PFSK-1 (cell line): Measurements from ENCODE around the gene GIMAP2.

Experiments
- FOXP2 ChIP-seq: optimal IDR thresholded peaks from 2 replicates; pipeline ENCODE3; 2011; ENCODE audit warnings: borderline replicate concordance, control low read depth, inconsistent platforms; ENCODE audit not compliant: insufficient read depth; ENCODE audit errors: extremely low read length, extremely low read depth
- POLR2AphosphoS5 ChIP-seq: IDR thresholded peaks from 2 replicates; pipeline ENCODE4 v1.6.1; 2012; ENCODE audit warnings: low read depth, mild to moderate bottlenecking, control low read depth, low read length, moderate library complexity
- REST ChIP-seq, 2 experiments: IDR thresholded peaks; 2 replicates each; pipeline versions ENCODE4 v1.6.1 to v1.8.0; 2011 to 2012; ENCODE audit warnings: low read depth in 2 of 2, low read length in 2 of 2, control low read depth in 1 of 2, inconsistent platforms in 1 of 2, mild to moderate bottlenecking in 1 of 2, moderate library complexity in 1 of 2; ENCODE audit not compliant: insufficient read depth in 1 of 2
- SIN3A ChIP-seq: IDR thresholded peaks from 2 replicates; pipeline ENCODE4 v1.6.1; 2012; ENCODE audit warnings: mild to moderate bottlenecking, low read length, moderate library complexity, borderline replicate concordance; ENCODE audit not compliant: insufficient read depth
- TAF1 ChIP-seq: IDR thresholded peaks from 2 replicates; pipeline ENCODE4 v1.6.1; 2012; ENCODE audit warnings: low read length, control low read depth, borderline replicate concordance; ENCODE audit not compliant: insufficient read depth

GIMAP2 gene

GRCh38 chr7:150668472-150668911, 17.0 kb upstream of the GIMAP2 start:
- no peak for TF ChIP-seq FOXP2
- no peak for TF ChIP-seq TAF1
- TF ChIP-seq REST (IDR thresholded peaks at IDR 0.05; ENCODE audit: insufficient read depth in 1 of 2, low read depth in 2 of 2, low read length in 2 of 2) = no peak
- no peak for TF ChIP-seq POLR2AphosphoS5
- no peak for TF ChIP-seq SIN3A

GRCh38 chr7:150668977-150669376, 16.5 kb upstream of the GIMAP2 start:
- TF ChIP-seq POLR2AphosphoS5 (no peak), SIN3A (no peak), FOXP2 (no peak), TAF1 (no peak), REST (IDR thresholded peaks at IDR 0.05; ENCODE audit: insufficient read depth in 1 of 2, low read depth in 2 of 2, low read length in 2 of 2) (no peak)

GRCh38 chr7:150675714-150676113, 9.8 kb upstream of the GIMAP2 start:
- TF ChIP-seq TAF1 (no peak), REST (IDR thresholded peaks at IDR 0.05; ENCODE audit: insufficient read depth in 1 of 2, low read depth in 2 of 2, low read length in 2 of 2) (no peak), SIN3A (no peak), FOXP2 (no peak), POLR2AphosphoS5 (no peak)

GRCh38 chr7:150686030-150686631, 625 bp downstream of the GIMAP2 start:
- TF ChIP-seq REST (IDR thresholded peaks at IDR 0.05; ENCODE audit: insufficient read depth in 1 of 2, low read depth in 2 of 2, low read length in 2 of 2) = no peak
- no peak for TF ChIP-seq SIN3A
- no peak for TF ChIP-seq FOXP2
- no peak for TF ChIP-seq POLR2AphosphoS5
- no peak for TF ChIP-seq TAF1

- TF ChIP-seq FOXP2 (no peak), REST (IDR thresholded peaks at IDR 0.05; ENCODE audit: insufficient read depth in 1 of 2, low read depth in 2 of 2, low read length in 2 of 2) (no peak), TAF1 (no peak), POLR2AphosphoS5 (no peak), SIN3A (no peak)
Measured at GRCh38 chr7:150688630-150689029, 3.1 kb downstream of the GIMAP2 start.
